D721Med (cell line): ENCODE data around the gene HMCN1.
"Not testable (repeated sequence)": the region's sequence is repeated elsewhere in the genome, so short reads cannot be mapped to it uniquely, and the experiment has no call there.

Experiments
- DNase-seq: peaks from one replicate; pipeline ENCODE4 v3.0.0; 2011; ENCODE audit warnings: low spot score; ENCODE audit not compliant: insufficient read length
- FAIRE-seq: peaks from 2 replicates; lab custom pipeline; 2011; peaks lifted over from hg19 to GRCh38; lab: Jason Lieb, UNC
- CTCF ChIP-seq: IDR thresholded peaks from 2 replicates; pipeline ENCODE4 v1.5.1; 2012; ENCODE audit warnings: mild to moderate bottlenecking, control low read depth; ENCODE audit not compliant: insufficient read depth; ENCODE audit errors: missing control alignments

HMCN1 gene

GRCh38 chr1:186202271-186202764 is 468.1 kb downstream of the HMCN1 start:
- FAIRE-seq: no peak
- DNase-seq: no peak
- TF ChIP-seq CTCF: no peak

- FAIRE-seq: no peak
- no peak for TF ChIP-seq CTCF
Measured at GRCh38 chr1:186202776-186203175, 468.6 kb downstream of the HMCN1 start.

DNA sequence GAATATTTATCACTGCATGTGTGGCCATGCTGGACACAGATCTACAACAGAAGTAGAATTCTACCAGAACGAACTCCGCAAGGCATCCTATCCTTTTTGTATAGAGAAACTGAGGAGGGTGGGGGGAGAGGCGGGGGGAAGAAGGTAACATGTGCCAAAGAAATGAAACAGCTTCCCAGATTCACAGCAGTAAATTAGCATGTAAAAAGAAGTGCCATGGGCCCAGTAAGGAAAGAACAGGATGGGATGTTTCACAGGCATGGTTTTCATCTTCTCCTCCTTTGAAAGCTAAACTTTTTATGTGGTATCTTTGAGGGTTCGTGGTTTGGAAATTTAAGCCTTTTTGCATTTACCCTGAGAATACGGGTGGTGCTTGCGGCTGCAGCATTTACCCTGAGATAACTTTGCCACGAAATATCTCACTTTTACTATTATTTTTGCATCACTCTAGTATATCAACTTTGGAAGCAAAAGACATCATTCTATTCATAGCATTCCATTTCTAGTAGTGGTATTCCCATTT is 471.9 kb downstream of the HMCN1 start:
- no peak for FAIRE-seq
- DNase-seq: no peak
- no peak for TF ChIP-seq CTCF

More at GRCh38 chr1:186202776-186203175, 468.6 kb downstream of the HMCN1 start:
- DNase-seq: no peak

- FAIRE-seq (no peak), DNase-seq (no peak)
- TF ChIP-seq CTCF: no peak
Measured at GRCh38 chr1:186207391-186208085, 473.3 kb downstream of the HMCN1 start.

GRCh38 chr1:186208405-186209129 is 474.4 kb downstream of the HMCN1 start:
- DNase-seq (no peak), FAIRE-seq (peak; percentile 69)
- no peak for TF ChIP-seq CTCF

DNA sequence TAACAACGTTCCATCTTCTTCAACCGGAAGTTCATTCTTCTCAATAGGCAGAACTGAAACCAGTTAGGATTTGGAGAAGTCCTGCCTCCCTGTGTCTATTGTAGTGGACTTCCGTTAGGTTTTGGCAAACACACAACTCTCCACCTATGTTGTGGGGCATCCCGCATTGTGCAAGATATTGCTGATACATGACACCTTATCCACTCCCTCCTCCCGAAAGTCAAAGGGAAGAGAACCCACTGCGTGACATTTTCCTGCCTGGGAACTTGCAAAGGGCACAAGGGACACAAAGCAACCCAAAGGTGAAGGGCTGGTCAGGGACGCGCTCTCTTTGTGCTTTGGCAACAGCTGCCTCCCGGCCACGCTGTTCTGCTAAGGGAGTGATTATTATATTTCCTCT is 476.1 kb downstream of the HMCN1 start:
- FAIRE-seq (no peak), DNase-seq (no peak)
- TF ChIP-seq CTCF: no peak

- not testable (repeated sequence) for DNase-seq, FAIRE-seq
Measured at GRCh38 chr1:186211583-186211982, 477.4 kb downstream of the HMCN1 start.
